CD4-positive, alpha-beta T cell treated with Interleukin-2 at 100 ng/mL for 4 hours (primary cell): Measurements from ENCODE around the gene CHST11.
A peak's percentile ranks its signal among the peaks of the same experiment; 100 is the strongest.

ENCODE experiments used
- DNase-seq: peaks from one replicate; pipeline ENCODE4 v3.0.0-alpha.2; 2020; ENCODE audit warnings: low spot score

CHST11 gene

GRCh38 chr12:104456417-104456949 is at the start of gene CHST11:
Gene CHST11 (plus strand): TSS chr12:104456948.
- DNase-seq: peak; percentile 76

DNA sequence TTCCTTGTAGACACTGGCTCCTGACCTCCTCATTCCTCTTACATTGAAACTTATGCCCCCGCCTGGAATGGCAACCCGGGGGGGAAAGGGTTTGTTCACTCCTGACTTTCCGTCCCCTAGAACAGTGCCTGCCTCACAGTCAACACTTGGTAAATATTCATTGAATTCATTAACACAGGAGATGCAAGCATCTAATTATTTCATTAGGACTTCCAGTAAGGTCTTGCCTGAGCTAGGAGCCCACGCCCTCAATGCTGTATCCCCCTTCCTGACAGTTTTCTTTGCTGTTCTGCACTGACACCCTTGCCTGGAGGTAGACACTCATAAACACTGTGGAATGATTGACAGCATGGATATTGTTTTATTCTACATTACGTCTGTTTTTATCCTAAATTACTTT is 49.3 kb upstream of the CHST11 start:
- no peak for DNase-seq

GRCh38 chr12:104407922-104408321 is 48.8 kb upstream of the CHST11 start:
- DNase-seq: no peak

DNA sequence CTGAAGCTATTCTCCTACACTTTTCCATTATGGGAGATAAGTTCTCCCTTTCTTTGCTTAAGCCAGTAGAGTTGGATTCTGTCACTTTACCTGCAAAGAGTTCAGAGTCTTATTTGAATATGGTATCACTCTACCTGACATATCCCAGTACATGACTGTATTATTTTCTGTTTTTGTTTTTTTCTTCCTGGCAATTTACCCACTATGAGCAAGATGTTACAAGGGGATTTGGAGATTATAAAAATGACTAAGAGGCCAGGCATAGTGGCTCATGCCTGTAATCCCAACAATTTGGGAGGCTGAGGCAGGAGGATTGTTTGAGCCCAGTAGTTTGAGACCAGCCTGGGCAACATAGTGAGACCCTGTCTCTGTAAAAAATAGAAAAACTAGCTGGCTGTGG is 46.4 kb upstream of the CHST11 start:
- no peak for DNase-seq

DNA sequence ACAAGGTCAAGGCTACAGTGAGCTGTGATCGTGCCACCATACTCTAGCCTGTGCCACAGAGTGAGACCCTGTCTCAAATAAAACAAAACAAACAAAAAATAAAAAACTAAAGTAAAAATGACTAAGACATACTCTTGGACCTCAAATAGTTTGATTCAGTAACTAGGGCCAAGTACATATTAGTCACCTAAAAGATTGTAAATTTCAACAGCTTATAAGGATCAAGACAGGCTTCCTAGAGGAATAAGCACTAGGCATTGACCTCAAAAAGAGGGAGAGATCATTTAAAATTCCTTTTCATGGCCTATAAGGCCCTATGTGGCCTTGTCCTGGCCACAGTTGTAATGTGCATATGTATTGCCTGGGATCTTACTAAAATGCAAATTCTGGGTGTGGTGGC is 46.0 kb upstream of the CHST11 start:
- no peak for DNase-seq

GRCh38 chr12:104411826-104412641 is 44.7 kb upstream of the CHST11 start:
- DNase-seq: no peak

DNA sequence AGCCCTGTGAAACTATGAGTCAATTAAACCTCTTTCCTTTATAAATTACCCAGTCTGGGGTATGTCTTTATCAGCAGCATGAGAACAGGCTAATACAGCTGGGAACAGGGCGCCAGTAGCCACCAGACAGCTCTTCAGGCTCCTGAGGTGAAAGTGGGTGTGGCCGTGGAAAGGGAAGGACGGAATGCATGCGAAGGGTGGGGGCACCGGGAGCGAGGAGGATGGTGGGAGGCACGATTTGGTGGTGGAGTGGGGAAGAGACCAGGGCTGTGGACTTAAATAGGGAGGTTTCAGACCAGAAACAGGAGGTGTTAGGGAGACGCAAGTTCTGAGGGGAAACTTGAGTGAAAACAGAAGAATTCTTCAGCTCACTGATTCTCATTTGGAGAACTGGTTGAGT is 44.1 kb upstream of the CHST11 start:
- DNase-seq: no peak

DNA sequence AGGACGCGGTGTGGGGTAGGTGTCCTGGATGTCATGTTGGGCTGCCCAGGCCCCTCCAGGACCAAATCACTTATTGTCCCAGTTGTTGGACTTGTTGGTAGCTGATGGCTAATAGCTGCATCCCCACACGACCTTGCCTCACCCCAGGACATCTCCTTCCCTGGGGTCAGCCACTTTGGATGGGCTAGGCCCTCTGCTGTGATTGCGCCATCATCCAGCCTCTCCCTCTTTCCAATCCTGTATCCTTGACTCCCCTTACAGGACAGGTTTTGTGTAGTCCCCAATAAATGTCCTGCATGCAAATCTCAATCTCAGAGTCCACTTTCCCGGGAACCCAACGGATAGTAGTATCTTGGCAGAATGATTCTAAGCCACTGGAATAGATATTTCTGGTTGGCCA is 43.4 kb upstream of the CHST11 start:
- no peak for DNase-seq

GRCh38 chr12:104414581-104415341 is 42.0 kb upstream of the CHST11 start:
- DNase-seq: no peak

DNA sequence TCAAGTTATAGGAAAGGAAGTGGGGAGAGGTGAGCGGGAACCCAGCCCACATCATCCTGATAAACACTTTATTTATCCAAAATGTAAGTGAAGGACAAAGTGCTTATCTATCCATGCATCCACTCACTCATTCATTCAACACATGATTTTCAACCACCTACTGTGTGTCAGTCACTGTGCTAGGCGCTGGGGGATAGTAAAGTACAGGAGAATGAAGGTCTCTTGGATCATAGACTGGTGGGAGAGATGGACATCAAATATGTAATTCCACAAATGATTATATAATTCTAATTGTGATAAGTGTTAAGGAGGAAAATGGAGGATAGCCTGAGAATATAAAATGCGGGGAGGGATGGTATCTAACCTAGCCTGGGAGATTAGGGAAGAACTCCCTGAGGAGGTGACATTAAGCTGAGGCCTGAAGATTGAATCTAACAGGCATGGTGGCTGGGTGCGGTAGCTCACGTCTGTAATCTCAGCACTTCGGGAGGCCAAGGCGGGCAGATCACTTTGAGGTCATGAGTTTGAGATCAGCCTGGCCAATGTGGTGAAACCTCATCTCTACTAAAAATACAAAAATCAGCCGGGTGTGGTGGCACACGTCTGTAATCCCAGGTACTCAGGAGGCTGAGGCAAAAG is 41.3 kb upstream of the CHST11 start:
- DNase-seq: no peak

DNA sequence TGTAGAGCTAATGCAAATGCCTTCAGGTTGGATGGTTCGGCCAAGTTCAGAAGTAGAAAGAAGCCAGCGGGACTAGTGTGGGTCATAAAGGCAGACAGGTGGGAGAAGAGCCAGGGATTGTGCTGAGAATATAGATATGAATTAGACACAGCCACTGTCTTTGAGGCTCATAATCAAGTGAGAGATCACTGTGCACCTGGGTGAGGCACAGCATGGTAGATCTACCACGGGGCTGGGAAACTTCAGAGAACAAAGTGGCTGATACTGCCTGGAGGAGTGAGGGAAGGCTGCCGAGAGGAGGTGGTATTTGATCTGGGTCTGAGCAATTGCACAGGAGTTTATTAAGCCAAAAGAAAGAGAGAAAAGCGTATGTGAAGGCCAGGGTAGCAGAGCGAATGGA is 40.6 kb upstream of the CHST11 start:
- DNase-seq: no peak

DNA sequence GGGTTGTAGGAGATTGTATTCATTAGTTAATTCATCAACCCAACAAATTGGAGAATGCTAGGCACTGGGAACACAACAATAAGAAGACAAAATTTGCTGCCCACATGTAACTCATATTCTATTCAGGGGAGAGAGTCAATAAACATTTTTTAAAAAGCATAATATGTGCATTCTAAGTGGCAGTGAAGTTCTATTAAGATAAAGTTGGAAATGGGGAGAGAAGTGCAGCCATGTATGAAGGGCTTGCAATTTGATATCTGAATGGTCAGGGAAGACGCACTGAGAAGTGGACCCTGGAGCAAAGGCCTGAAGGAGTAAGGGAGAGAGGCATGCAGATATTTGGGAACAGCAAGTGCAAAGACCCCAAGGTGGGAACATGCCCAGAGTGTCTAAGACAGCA is 40.2 kb upstream of the CHST11 start:
- no peak for DNase-seq

GRCh38 chr12:104419717-104420116 is 37.0 kb upstream of the CHST11 start:
- no peak for DNase-seq

DNA sequence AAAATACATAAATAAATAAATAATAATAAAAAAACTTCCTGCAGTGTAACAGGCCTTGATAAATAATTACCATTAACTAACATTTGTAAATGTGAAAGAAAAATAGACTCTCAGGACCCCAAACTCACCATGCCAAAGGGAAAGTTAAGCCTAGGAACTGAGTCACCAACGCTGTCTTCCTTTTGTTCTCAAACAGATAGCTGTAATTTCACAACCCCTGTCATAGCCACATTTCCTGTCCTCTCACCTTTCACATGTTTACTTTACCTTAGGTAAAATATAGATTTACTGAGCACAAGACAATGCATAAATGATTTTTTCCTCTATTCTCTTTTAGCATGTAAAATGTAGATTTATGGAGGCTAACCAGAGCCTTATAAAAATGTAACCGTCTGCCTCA is 35.9 kb upstream of the CHST11 start:
- peak; percentile 7 for DNase-seq

DNA sequence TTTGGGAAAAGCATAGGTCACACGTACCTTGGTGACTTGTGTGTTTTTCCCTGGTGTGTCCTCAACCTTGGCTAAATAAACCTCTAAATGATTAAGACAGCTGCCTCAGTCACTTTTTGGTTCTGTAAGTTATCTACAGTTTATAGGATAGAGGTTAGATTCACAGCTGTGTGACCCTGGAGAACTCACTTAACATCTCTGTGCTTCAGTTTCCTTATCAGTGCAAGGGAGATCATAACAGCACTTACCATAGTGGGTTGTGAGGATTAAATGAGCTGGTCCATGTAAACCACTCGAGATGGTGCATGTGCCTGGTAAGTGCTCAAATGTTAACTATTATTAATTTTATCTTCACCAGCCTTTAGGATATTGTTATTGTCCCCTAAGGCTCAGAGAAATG is 35.4 kb upstream of the CHST11 start:
- DNase-seq: no peak

DNA sequence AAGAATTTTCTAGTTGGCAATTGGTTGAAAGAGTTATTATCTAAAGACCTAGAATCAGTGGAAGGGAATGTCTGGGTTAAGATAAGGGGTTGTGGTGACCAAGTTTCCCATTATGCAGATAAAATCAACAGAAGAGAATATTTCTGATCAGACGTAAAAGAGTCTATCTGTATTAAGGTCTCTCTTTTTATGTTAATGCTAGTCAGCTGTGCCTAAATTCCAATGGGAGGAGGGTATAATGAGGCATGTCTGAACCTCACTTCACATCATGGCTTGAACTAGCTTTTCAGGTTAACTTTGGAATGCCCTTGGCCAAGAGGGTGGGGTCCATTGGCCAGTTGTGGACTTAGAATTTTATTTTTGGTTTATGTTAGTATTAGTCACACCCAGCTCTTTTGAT is 34.3 kb upstream of the CHST11 start:
- no peak for DNase-seq

GRCh38 chr12:104423273-104423672 is 33.5 kb upstream of the CHST11 start:
- no peak for DNase-seq

DNA sequence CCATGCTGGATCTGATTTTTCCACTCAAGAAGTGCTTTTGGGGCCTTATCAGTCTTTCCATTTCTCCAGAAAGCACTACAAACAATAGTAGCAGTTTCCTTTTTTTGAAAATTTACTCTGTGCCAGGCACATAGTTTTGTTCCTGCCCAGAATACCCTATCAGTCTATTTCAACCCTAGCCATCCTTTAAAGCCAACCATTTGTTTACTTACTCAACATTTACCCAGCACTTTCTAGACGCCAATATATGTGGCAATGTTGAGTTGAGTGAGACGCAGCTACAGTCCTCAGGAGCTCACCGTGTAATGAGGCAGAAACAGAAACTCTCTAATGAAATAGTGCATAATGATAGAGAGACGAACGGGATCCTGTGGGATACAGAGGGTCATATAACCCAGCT is 32.9 kb upstream of the CHST11 start:
- DNase-seq: no peak

- DNase-seq: no peak
These were observed 31.8 kb upstream of the CHST11 start for GRCh38 chr12:104424955-104425354.

GRCh38 chr12:104425614-104426013 is 31.1 kb upstream of the CHST11 start:
- DNase-seq: no peak

- no peak for DNase-seq
These were observed 29.7 kb upstream of the CHST11 start for GRCh38 chr12:104426926-104427546.

DNA sequence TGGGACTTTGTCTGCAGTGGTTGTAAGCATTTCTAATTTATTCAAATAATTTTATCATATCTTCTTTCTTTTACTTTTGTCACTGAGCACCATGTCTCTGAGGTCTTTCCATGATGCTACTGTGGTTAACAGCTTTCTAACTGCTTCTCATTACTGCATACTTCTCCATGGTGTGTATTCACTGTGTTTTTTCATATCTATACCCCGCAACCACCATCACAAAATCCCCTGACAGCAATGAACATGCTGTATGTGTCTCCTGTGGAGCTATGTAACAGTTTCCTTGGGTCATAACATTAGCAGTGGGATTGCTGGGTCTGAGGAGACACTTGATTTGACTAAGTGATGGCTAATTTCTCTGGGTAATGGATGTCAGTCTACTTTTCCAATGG is 29.2 kb upstream of the CHST11 start:
- DNase-seq: no peak
